PFSK-1 (cell line): ENCODE results near the gene SIGMAR1.

Experiments
- FOXP2 ChIP-seq: optimal IDR thresholded peaks from 2 replicates; pipeline ENCODE3; 2011; ENCODE audit warnings: borderline replicate concordance, control low read depth, inconsistent platforms; ENCODE audit not compliant: insufficient read depth; ENCODE audit errors: extremely low read length, extremely low read depth
- POLR2AphosphoS5 ChIP-seq: IDR thresholded peaks from 2 replicates; pipeline ENCODE4 v1.6.1; 2012; ENCODE audit warnings: low read depth, mild to moderate bottlenecking, control low read depth, low read length, moderate library complexity
- REST ChIP-seq, 2 experiments: IDR thresholded peaks; 2 replicates each; pipeline versions ENCODE4 v1.6.1 to v1.8.0; 2011 to 2012; ENCODE audit warnings: low read depth in 2 of 2, low read length in 2 of 2, control low read depth in 1 of 2, inconsistent platforms in 1 of 2, mild to moderate bottlenecking in 1 of 2, moderate library complexity in 1 of 2; ENCODE audit not compliant: insufficient read depth in 1 of 2
- SIN3A ChIP-seq: IDR thresholded peaks from 2 replicates; pipeline ENCODE4 v1.6.1; 2012; ENCODE audit warnings: mild to moderate bottlenecking, low read length, moderate library complexity, borderline replicate concordance; ENCODE audit not compliant: insufficient read depth
- TAF1 ChIP-seq: IDR thresholded peaks from 2 replicates; pipeline ENCODE4 v1.6.1; 2012; ENCODE audit warnings: low read length, control low read depth, borderline replicate concordance; ENCODE audit not compliant: insufficient read depth

SIGMAR1 gene

GRCh38 chr9:34629491-34629808, 8.1 kb downstream of the SIGMAR1 start:
- no peak for TF ChIP-seq REST (IDR thresholded peaks at IDR 0.05; ENCODE audit: insufficient read depth in 1 of 2, low read depth in 2 of 2, low read length in 2 of 2)
- no peak for TF ChIP-seq POLR2AphosphoS5
- TF ChIP-seq SIN3A, result no peak
- no peak for TF ChIP-seq FOXP2
- TF ChIP-seq TAF1, result no peak

- no peak for TF ChIP-seq REST (IDR thresholded peaks at IDR 0.05; ENCODE audit: insufficient read depth in 1 of 2, low read depth in 2 of 2, low read length in 2 of 2)
- TF ChIP-seq TAF1, result no peak
- no peak for TF ChIP-seq POLR2AphosphoS5
- no peak for TF ChIP-seq FOXP2
- no peak for TF ChIP-seq SIN3A
Measured at GRCh38 chr9:34628656-34629490, 8.7 kb downstream of the SIGMAR1 start, which contains the start of gene ARID3C. Gene ARID3C (minus strand): TSS chr9:34629066. CDS start chr9:34628014, 1,052 bp downstream.

GRCh38 chr9:34627716-34628655, 9.6 kb downstream of the SIGMAR1 start:
- TF ChIP-seq POLR2AphosphoS5 (no peak), REST (IDR thresholded peaks at IDR 0.05; ENCODE audit: insufficient read depth in 1 of 2, low read depth in 2 of 2, low read length in 2 of 2) (no peak), TAF1 (no peak), FOXP2 (no peak), SIN3A (no peak)

GRCh38 chr9:34625186-34625486, 12.5 kb downstream of the SIGMAR1 start:
- TF ChIP-seq POLR2AphosphoS5 (no peak), FOXP2 (no peak), TAF1 (no peak), REST (IDR thresholded peaks at IDR 0.05; ENCODE audit: insufficient read depth in 1 of 2, low read depth in 2 of 2, low read length in 2 of 2) (no peak), SIN3A (no peak)
